ENCODE measurements around the gene ZNF610. TPM values are rescaled to one million over a fixed set of nuclear protein-coding genes. Genes with fewer than 3 reads are reported as not detected.

Gene ZNF610
- total RNA-seq, 1 experiment from 2014 or later, result 6.4 TPM

- Histone ChIP-seq H2BK5ac (ENCODE audit: insufficient read length, low read length) (no peak overlapping the region), H3K23ac (ENCODE audit: insufficient read length, low read depth, low read length) (no peak overlapping the region), H3K79me1 (ENCODE audit: insufficient read depth, low read depth, low read length, poor library complexity, severe bottlenecking) (no peaks in the 10 kb centered on the region), H3K9ac (ENCODE audit: extremely low read depth, insufficient read length, low read length) (no peak overlapping the region), H2BK12ac (ENCODE audit: insufficient read length, low read depth, low read length) (no peak overlapping the region), H3K27me3 (ENCODE audit: insufficient read depth, low read length) (no peaks in the 10 kb centered on the region), H4K5ac (ENCODE audit: insufficient read length, low read depth, low read length) (no peak overlapping the region), H3K4me1 (ENCODE audit: insufficient read depth, low read length) (no peaks in the 10 kb centered on the region), H3K14ac (ENCODE audit: insufficient read depth, low read length) (no peak overlapping the region), H2BK120ac (ENCODE audit: low read depth, low read length, poor library complexity, severe bottlenecking) (no peak overlapping the region), H3K4ac (ENCODE audit: low read depth, low read length) (no peak overlapping the region), H4K20me1 (ENCODE audit: control insufficient read depth, insufficient read depth, insufficient read length) (no peaks in the 10 kb centered on the region), H3K23me2 (ENCODE audit: insufficient read length, low read depth, low read length, poor library complexity, severe bottlenecking) (no peaks in the 10 kb centered on the region), H3K56ac (ENCODE audit: insufficient read length, low read depth, low read length) (no peak overlapping the region), H3T11ph (ENCODE audit: low read length) (no peak overlapping the region), H3K79me2 (ENCODE audit: insufficient read depth, low read length) (no peaks in the 10 kb centered on the region), H2AFZ (ENCODE audit: low read length) (no peak overlapping the region), H2BK15ac (ENCODE audit: low read depth, low read length) (no peak overlapping the region), H3K18ac (ENCODE audit: insufficient read length, low read depth, low read length) (no peak overlapping the region), H4K91ac (ENCODE audit: insufficient read length, low read depth, low read length) (no peak overlapping the region), H3K9me3 (ENCODE audit: control insufficient read depth, low read depth, low read length) (peaks cover 42% of the 10 kb centered on the region), H3K4me2 (ENCODE audit: insufficient read depth, insufficient read length, low read length) (no peak overlapping the region), H3K27ac (ENCODE audit: insufficient read length, low read depth, low read length) (no peak overlapping the region), H2BK20ac (ENCODE audit: low read depth, low read length, poor library complexity, severe bottlenecking) (no peak overlapping the region), H2AK5ac (ENCODE audit: insufficient read length, low read length) (no peak overlapping the region), H4K8ac (replicated peaks; ENCODE audit: insufficient read length, low read depth, low read length) (no peak overlapping the region)
- Mint-ChIP-seq H3K27me3 (ENCODE audit: low read depth) (peaks cover 2% of the 10 kb centered on the region), H3K36me3 (ENCODE audit: insufficient read depth in 1 of 3, low read depth in 3 of 3) (peaks cover 0 to 8% (median 0%) of the 10 kb centered on the region in 3 experiments; a peak in 2 of 7 replicates), H3K9me3 (peaks cover 87% of the 10 kb centered on the region in 2 experiments), H3K27ac (no peak overlapping the region), H3K4me1 (no peaks in the 10 kb centered on the region), H3K4me3 (no peak overlapping the region)
- TF ChIP-seq CTCF (conservative IDR thresholded peaks at IDR 0.05), result no peak
- WGBS (ENCODE audit: extremely low coverage, insufficient read length, low lambda C conversion rate), result no CpG with 5 or more reads among the region's 6 CpGs
- no peak for DNase-seq
Measured at GRCh38 chr19:52410276-52410675, 74.2 kb downstream of the ZNF610 start.
